Measurements from ENCODE around the gene SLC30A2. TPM values are rescaled to one million over a fixed set of nuclear protein-coding genes. Genes with fewer than 3 reads are reported as not detected.

The SLC30A2 gene
- total RNA-seq, 1 donor from 2014 or later = not detected

DNA sequence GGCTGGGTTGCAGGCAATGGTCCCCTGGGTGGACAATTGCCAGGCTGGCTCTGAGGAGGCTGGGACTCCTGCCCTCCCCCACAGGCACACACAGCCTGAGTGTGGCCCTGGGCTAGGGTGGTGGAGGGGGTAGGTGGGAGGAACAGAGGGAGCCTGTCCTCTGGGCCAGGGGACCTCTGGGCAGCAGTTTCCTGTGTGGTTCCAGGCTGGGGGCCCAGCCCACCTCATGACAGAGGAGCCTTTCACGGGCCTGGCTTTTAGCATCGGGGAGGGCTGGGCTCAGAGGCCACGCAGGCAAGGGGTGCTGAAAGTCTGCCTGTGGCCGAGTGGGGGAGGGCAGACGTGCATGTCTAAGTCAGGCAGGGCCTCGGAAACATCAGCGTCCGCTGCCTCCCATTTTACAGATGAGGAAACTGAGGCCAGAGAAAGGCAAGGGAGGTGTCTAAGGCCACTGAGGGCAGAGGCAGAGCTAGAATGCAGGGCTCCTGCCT lies 17.4 kb downstream of the SLC30A2 start:
- no peaks in the 10 kb centered on the region for H3K9me3 Mint-ChIP-seq
- TF ChIP-seq CTCF (conservative IDR thresholded peaks at IDR 0.05) = no peak
- no peaks in the 10 kb centered on the region for H3K27me3 Mint-ChIP-seq (ENCODE audit: low read depth)
- H3K27ac Mint-ChIP-seq (ENCODE audit: unreplicated experiment) = no peak overlapping the region
- DNase-seq (ENCODE audit: low read depth, low spot score) = peak; percentile 43
- H3K4me3 Mint-ChIP-seq = peak overlapping the region; percentile 50
- peaks cover 71% of the 10 kb centered on the region for H3K4me1 Mint-ChIP-seq
- no peaks in the 10 kb centered on the region for H3K36me3 Mint-ChIP-seq (ENCODE audit: low read depth)

- TF ChIP-seq CTCF (conservative IDR thresholded peaks at IDR 0.05) = no peak
- no peaks in the 10 kb centered on the region for H3K9me3 Mint-ChIP-seq
- H3K4me1 Mint-ChIP-seq = peaks cover 76% of the 10 kb centered on the region
- no peak for DNase-seq (ENCODE audit: low read depth, low spot score)
- H3K36me3 Mint-ChIP-seq (ENCODE audit: low read depth) = no peaks in the 10 kb centered on the region
- peak overlapping the region; percentile 50 for H3K4me3 Mint-ChIP-seq
- no peaks in the 10 kb centered on the region for H3K27me3 Mint-ChIP-seq (ENCODE audit: low read depth)
- peak overlapping the region; percentile 96 for H3K27ac Mint-ChIP-seq (ENCODE audit: unreplicated experiment)
These were observed 18.0 kb downstream of the SLC30A2 start for GRCh38 chr1:26027716-26028489.

DNA sequence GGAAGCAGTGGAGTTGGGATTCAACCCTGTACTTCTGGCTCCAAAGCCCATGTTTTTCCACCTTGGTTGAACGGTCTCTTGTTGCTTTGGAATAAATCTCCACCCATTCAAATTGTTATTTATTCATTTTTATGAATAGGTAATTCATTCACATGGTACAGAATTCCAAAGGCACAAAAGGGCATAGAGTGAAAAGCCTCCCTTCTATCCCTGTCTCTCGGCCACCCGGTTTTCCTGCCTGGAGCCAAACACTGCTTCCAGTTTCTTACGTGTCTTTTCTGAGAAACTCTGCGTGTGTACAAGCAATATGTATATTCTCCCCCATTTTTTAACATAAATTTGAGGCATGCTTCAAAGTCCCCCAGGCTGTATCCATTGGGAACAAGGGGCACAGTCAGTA lies 20.4 kb downstream of the SLC30A2 start:
- Mint-ChIP-seq H3K27me3 (ENCODE audit: low read depth) (no peaks in the 10 kb centered on the region), H3K36me3 (ENCODE audit: low read depth) (no peaks in the 10 kb centered on the region), H3K4me3 (peak overlapping the region; percentile 20), H3K9me3 (no peaks in the 10 kb centered on the region), H3K27ac (ENCODE audit: unreplicated experiment) (no peak overlapping the region), H3K4me1 (peaks cover 73% of the 10 kb centered on the region)
- DNase-seq (ENCODE audit: low read depth, low spot score) = no peak
- no peak for TF ChIP-seq CTCF (conservative IDR thresholded peaks at IDR 0.05)

DNA sequence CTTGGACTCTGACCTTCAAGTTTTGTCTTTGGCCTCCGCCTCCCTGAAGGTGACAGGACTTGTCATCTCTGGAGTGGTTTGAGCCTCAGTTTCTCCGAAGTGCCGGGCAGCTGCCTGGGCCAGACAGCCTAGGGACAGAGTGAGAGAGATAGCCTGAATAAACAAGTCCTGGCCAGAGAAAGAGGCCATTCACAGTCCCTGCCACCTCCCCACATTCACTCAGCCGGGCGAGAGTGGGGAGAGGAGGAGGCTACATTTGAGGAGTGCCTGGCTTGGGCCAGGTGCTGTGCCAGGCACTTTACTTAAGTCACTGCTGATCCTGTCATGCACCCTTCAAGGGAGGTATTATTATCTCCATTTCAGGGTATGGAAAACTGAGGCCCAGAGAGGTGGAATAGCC lies 20.9 kb downstream of the SLC30A2 start:
- H3K4me1 Mint-ChIP-seq = peaks cover 74% of the 10 kb centered on the region

GRCh38 chr1:26023826-26024225 lies 22.1 kb downstream of the SLC30A2 start:
- peak overlapping the region; percentile 54 for H3K4me3 Mint-ChIP-seq
- no peaks in the 10 kb centered on the region for H3K9me3 Mint-ChIP-seq
- DNase-seq (ENCODE audit: low read depth, low spot score) = no peak
- peaks cover 75% of the 10 kb centered on the region for H3K4me1 Mint-ChIP-seq
- H3K27ac Mint-ChIP-seq (ENCODE audit: unreplicated experiment) = no peak overlapping the region
- no peak for TF ChIP-seq CTCF (conservative IDR thresholded peaks at IDR 0.05)
- H3K27me3 Mint-ChIP-seq (ENCODE audit: low read depth) = no peaks in the 10 kb centered on the region
- no peaks in the 10 kb centered on the region for H3K36me3 Mint-ChIP-seq (ENCODE audit: low read depth)

More for the DNA sequence above, 20.9 kb downstream of the SLC30A2 start:
- no peak for TF ChIP-seq CTCF (conservative IDR thresholded peaks at IDR 0.05)
- Mint-ChIP-seq H3K36me3 (ENCODE audit: low read depth) (no peaks in the 10 kb centered on the region), H3K4me3 (peak overlapping the region; percentile 38), H3K27me3 (ENCODE audit: low read depth) (no peaks in the 10 kb centered on the region), H3K9me3 (no peaks in the 10 kb centered on the region), H3K27ac (ENCODE audit: unreplicated experiment) (peak overlapping the region; percentile 14)
- DNase-seq (ENCODE audit: low read depth, low spot score) = no peak
